Panc1 (cell line): Measurements from ENCODE around the gene MAPK10.

ENCODE experiments used
- POLR2AphosphoS5 ChIP-seq: IDR thresholded peaks from 2 replicates; pipeline ENCODE4 v1.6.1; 2012; ENCODE audit warnings: mild to moderate bottlenecking, low read depth, low read length, moderate library complexity
- SIN3A ChIP-seq: IDR thresholded peaks from 2 replicates; pipeline ENCODE4 v1.6.1; 2012; ENCODE audit warnings: low read depth, mild to moderate bottlenecking, low read length, moderate library complexity, borderline replicate concordance; ENCODE audit not compliant: insufficient read depth
- TCF7L2 ChIP-seq: IDR thresholded peaks from 2 replicates; pipeline ENCODE4 v1.6.1; 2011; ENCODE audit warnings: mild to moderate bottlenecking, low read depth, low read length, inconsistent platforms
- TF ChIP-seq, protein P1 (sequence below): fragments of 450-650 bp; IDR thresholded peaks from 2 replicates; pipeline ENCODE4 v1.5.1; 2017; ENCODE audit warnings: mild to moderate bottlenecking

GRCh38 chr4:86151196-86151595 is 208.7 kb downstream of the MAPK10 start:
- TF ChIP-seq, protein P1, sequence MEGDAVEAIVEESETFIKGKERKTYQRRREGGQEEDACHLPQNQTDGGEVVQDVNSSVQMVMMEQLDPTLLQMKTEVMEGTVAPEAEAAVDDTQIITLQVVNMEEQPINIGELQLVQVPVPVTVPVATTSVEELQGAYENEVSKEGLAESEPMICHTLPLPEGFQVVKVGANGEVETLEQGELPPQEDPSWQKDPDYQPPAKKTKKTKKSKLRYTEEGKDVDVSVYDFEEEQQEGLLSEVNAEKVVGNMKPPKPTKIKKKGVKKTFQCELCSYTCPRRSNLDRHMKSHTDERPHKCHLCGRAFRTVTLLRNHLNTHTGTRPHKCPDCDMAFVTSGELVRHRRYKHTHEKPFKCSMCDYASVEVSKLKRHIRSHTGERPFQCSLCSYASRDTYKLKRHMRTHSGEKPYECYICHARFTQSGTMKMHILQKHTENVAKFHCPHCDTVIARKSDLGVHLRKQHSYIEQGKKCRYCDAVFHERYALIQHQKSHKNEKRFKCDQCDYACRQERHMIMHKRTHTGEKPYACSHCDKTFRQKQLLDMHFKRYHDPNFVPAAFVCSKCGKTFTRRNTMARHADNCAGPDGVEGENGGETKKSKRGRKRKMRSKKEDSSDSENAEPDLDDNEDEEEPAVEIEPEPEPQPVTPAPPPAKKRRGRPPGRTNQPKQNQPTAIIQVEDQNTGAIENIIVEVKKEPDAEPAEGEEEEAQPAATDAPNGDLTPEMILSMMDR, result no peak
- no peak for TF ChIP-seq POLR2AphosphoS5
- TF ChIP-seq SIN3A, result no peak
- no peak for TF ChIP-seq TCF7L2
